ENCODE data around the gene ARPC4. TPM values are rescaled to one million over a fixed set of nuclear protein-coding genes. Genes with fewer than 3 reads are reported as not detected.
"Not testable (repeated sequence)": the region's sequence is repeated elsewhere in the genome, so short reads cannot be mapped to it uniquely, and the experiment has no call there.

The ARPC4 gene
- total RNA-seq, 2 donors from 2014 or later, result 215 to 222 TPM

GRCh38 chr3:9838856-9839255, 46.0 kb downstream of the ARPC4 start:
- ATAC-seq, result no peak
- no peak for DNase-seq
- intact Hi-C loops (cut with DNase I, micrococcal nuclease), result no loop called here

DNA sequence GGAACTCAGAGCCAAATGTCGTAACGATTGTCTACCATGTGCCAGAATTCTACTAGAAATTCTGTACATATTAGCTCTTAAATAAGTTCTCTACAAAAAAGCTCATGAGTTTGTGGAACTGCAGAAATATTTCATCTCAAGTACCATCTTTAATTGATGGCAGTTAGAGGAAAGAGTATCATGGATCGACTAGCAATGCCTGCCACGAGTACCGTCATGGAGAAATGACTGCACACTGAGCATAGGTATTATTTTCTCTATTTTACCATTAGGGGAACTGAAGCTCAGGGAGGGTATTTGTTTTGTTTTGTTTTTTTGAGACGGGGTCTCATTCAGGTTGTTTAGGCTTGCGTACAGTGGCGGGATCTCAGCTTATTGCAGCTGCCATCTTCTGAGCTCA, 48.1 kb downstream of the ARPC4 start:
- no peak for ATAC-seq
- intact Hi-C loops (cut with DNase I, micrococcal nuclease), result no loop called here
- no peak for DNase-seq

DNA sequence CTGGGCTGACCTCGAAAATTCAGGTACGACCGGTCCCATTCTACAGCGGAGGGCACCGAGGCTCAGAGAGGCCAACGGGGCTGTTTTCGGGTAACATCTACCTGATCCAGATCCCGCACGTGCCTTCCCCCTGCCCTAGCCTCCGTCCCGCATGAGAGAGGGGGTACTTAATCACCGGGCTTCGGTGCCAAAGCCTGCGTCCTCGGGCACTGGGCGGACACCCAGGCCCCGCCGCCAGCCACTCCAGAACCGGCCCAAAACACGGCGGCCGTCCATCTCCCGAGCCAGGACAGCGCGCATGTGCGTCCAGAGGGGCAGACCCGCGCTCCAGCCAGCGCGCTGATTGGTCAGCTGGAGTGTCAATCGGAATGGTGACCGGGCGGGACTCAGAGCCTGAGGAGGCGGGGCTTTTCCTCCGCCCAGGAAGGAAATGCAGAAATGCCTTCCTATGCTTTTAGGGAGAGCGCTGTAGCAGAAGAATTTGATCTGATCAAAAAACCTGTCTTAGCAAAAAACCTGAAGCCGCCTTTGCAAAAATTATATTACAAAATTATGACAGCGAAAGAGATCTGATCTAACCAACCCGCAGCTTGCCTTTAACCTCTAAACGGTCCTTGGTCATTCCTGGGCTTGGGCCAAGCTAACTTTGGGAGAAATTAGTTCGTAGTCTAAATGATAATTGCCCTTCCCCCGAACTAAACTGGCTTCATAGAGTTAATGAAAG, 51.0 kb downstream of the ARPC4 start, which contains the start of gene RPUSD3:
Gene RPUSD3 (minus strand): TSS at position 294 of the 724 bp plus-strand sequence. CDS start 18 bp downstream, at position 276.
- ATAC-seq (peak; percentile 99), DNase-seq (peak; percentile 96 to 98)
- intact Hi-C loops (cut with DNase I, micrococcal nuclease), result no loop called here

- intact Hi-C loops (cut with DNase I, micrococcal nuclease), result no loop called here
- ATAC-seq, result no peak
Measured at GRCh38 chr3:9846231-9846630, 53.3 kb downstream of the ARPC4 start.

GRCh38 chr3:9846931-9847488, 54.1 kb downstream of the ARPC4 start:
- ATAC-seq (no peak), DNase-seq (no peak)
- intact Hi-C loops (cut with DNase I, micrococcal nuclease), result no loop called here

More at GRCh38 chr3:9846231-9846630, 53.3 kb downstream of the ARPC4 start:
- no peak for DNase-seq

DNA sequence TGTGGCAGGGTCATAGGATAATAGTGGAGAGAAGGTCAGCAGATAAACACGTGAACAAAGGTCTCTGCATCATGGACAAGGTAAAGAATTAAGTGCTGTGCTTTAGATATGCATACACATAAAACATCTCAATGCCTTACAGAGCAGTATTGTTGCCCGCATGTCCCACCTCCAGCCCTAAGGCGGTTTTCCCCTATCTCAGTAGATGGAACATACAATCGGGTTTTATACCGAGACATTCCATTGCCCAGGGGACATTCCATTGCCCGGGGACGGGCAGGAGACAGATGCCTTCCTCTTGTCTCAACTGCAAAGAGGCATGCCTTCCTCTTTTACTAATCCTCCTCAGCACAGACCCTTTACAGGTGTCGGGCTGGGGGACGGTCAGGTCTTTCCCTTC, 55.0 kb downstream of the ARPC4 start:
- intact Hi-C loops (cut with DNase I, micrococcal nuclease); DNase-seq; ATAC-seq: not testable (repeated sequence)

DNA sequence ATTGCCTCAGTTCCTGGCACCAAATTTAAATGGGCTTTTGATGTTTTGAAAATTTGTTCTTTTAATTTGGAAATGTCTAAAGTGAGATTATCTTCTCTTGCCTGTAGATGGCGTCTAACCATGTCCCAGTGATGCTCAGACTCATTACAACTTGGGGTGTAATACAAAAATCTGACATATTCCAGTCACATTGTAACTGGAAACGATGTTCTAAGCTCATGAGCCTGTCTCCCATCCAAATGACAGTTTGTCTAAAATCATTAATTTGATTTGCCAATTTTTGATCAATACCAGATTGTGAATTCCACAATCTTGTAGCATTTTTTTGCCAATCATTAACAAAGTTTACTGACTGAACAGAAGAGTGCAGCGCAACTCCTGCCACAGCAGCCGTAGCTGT, 56.0 kb downstream of the ARPC4 start:
- intact Hi-C loops (cut with DNase I, micrococcal nuclease); DNase-seq; ATAC-seq: not testable (repeated sequence)

GRCh38 chr3:9851383-9851782, 58.5 kb downstream of the ARPC4 start:
- intact Hi-C loops (cut with DNase I, micrococcal nuclease), result loop anchor here in 1 of 2 donors (10.0 kb wide), 1 partner anchor 63 kb away; the partner anchor contains the start of gene IL17RC
- DNase-seq, ATAC-seq: not testable (repeated sequence)

DNA sequence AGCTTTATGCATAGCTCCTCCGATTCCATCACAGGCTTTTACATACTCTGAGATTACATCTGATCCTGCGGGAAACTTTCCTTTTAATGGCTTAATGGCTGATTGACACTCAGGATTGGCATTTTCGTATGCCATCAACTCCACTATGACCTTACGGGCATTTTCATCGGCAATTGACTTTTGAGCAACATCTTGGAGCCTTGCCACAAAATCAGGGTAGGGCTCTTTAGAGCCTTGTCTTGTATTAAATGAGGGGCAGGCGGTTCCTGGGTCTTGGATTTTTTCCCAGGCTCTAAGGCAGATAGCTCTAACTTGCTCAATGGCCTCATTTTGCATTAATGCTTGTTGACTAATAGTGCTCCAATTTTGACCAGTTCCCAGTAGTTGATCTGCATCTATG, 59.0 kb downstream of the ARPC4 start:
- intact Hi-C loops (cut with DNase I, micrococcal nuclease), result loop anchor here in 1 of 2 donors (10.0 kb wide), 1 partner anchor 63 kb away; the partner anchor contains the start of gene IL17RC
- ATAC-seq, result not testable (repeated sequence)
- peak in 1 of 2 donors; percentile 16 for DNase-seq

DNA sequence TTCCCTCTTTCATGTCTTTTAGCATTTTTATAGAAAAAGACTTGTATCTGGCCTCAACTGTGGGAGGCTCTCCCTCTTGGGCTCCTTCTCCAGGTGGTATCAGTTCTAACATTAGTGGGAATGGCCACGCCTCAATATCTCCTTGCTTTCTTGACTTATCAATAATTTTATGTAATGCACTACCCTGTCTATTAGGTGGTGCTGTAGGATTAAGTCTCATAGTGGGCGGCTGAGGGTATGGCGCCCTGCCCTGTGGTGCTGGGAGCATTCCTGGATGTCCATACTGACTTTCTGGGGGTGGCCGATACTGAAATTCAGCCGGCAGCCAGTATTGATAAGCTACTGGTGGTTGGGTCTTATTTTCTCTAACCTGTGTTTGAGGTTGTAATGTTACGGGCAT, 59.6 kb downstream of the ARPC4 start:
- intact Hi-C loops (cut with DNase I, micrococcal nuclease), result loop anchor here in 1 of 2 donors (10.0 kb wide), 1 partner anchor 62 kb away; the partner anchor contains the start of gene IL17RC

DNA sequence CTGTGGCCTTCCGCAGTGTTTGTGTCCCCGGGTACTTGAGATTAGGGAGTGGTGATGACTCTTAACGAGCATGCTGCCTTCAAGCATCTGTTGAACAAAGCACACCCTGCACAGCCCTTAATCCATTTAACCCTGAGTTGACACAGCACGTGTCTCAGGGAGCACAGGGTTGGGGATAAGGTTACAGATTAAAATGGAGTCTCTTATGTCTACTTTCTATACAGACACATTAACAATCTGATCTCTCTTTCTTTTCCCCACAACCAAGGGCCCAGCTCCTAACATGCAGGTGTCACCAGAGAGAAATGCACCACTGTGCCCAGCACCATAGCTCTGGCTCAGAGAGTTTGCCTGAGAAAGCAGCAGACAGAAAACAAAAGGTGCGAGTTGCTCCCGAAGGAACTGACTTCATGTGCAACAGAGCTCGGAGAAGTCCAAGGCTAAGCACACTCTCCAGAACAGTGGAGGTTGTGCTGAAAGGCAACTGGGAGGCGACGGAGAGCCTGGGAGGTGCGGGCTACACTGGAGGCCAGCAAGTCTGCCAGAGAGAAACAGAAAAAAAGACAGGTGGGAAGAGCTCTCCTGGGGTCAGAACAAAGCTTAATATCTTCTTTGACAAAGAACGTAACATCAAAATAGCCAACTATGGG, 61.5 kb downstream of the ARPC4 start:
- ATAC-seq, DNase-seq: not testable (repeated sequence)
- intact Hi-C loops (cut with DNase I, micrococcal nuclease), result loop anchor here in 1 of 2 donors (10.0 kb wide), 1 partner anchor 60 kb away; the partner anchor contains the start of gene IL17RC

More for the DNA sequence above, 59.6 kb downstream of the ARPC4 start:
- DNase-seq, result no peak
- no peak for ATAC-seq

DNA sequence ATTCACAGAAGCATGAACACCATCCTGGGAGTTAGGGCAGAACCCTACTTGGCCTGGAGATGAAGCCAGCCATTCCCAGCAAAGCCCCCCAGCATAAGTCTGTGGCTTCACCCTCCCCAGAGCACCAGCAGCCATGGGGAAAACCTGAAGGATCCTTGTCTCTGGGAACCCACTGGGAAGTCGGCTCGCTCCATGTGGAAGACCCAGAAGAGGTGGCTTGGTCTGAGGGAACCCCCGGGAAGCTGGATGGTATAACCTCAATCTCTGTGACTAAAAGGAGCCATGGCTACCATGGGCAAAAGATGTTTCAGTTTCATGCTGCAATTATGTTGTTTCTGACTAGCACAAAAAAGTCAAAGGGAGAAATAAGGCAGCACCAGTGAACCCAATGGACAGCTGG, 62.7 kb downstream of the ARPC4 start:
- intact Hi-C loops (cut with DNase I, micrococcal nuclease), result loop anchor here in 1 of 2 donors (10.0 kb wide), 1 partner anchor 59 kb away; the partner anchor contains the start of gene IL17RC
- ATAC-seq, result no peak
- DNase-seq, result no peak

Other genes starting within 250 kb of the ARPC4 start
- under 1 TPM; 0.70 to 0.73 TPM for gene LHFPL4, start 239.3 kb upstream of the ARPC4 start, total RNA-seq
- 10 to 100 TPM; 38.1 to 44.5 TPM for gene MTMR14, start 143.6 kb upstream of the ARPC4 start, total RNA-seq
- not detected for gene CPNE9, start 89.2 kb upstream of the ARPC4 start, total RNA-seq
- gene BRPF1, start 61.3 kb upstream of the ARPC4 start, total RNA-seq, result 10 to 100 TPM; 14.0 to 15.9 TPM
- gene OGG1, start 43.1 kb upstream of the ARPC4 start, total RNA-seq, result 10 to 100 TPM; 23.8 to 25.0 TPM
- gene CAMK1, start 23.1 kb upstream of the ARPC4 start, total RNA-seq, result 10 to 100 TPM in 1 of 2 donors, 1 to 10 TPM in 1; 8.2 to 10.9 TPM
- gene TADA3, start 609 bp upstream of the ARPC4 start, total RNA-seq, result 10 to 100 TPM; 54.1 to 67.0 TPM
- gene TTLL3, start 17.2 kb downstream of the ARPC4 start, total RNA-seq, result 10 to 100 TPM; 40.2 to 47.1 TPM
- gene RPUSD3, start 50.9 kb downstream of the ARPC4 start, total RNA-seq, result 10 to 100 TPM; 27.3 to 29.9 TPM
- 10 to 100 TPM; 24.6 to 26.2 TPM for gene CIDEC, start 87.2 kb downstream of the ARPC4 start, total RNA-seq
- gene JAGN1, start 97.5 kb downstream of the ARPC4 start, total RNA-seq, result 10 to 100 TPM; 40.9 to 41.7 TPM
- 10 to 100 TPM; 87.3 to 88.7 TPM for gene IL17RE, start 109.8 kb downstream of the ARPC4 start, total RNA-seq
- gene IL17RC, start 124.0 kb downstream of the ARPC4 start, total RNA-seq, result 10 to 100 TPM; 33.4 to 37.8 TPM
- 10 to 100 TPM; 18.8 to 23.8 TPM for gene CRELD1, start 140.8 kb downstream of the ARPC4 start, total RNA-seq
- 1 to 10 TPM; 1.1 to 1.2 TPM for gene PRRT3, start 159.3 kb downstream of the ARPC4 start, total RNA-seq
- 10 to 100 TPM; 82.5 to 88.5 TPM for gene EMC3, start 193.8 kb downstream of the ARPC4 start, total RNA-seq
- 10 to 100 TPM in 1 of 2 donors, 1 to 10 TPM in 1; 5.1 to 10.0 TPM for gene FANCD2, start 233.4 kb downstream of the ARPC4 start, total RNA-seq

Data from left colon (tissue), 2 donors.